Calu3 (cell line): ENCODE results near the gene VAC14. TPM values are rescaled to one million over a fixed set of nuclear protein-coding genes. Genes with fewer than 3 reads are reported as not detected.
A peak's percentile ranks its signal among the peaks of the same experiment; 100 is the strongest.
"Not testable (repeated sequence)": the region's sequence is repeated elsewhere in the genome, so short reads cannot be mapped to it uniquely, and the experiment has no call there.

ENCODE experiments used
- Bru-seq: library from RNA; stranded (reverse); fragments of 400-500 nt; gene quantifications from one replicate; lab custom pipeline; 2021; lab: Mats Ljungman, UMichigan
- BruChase-seq, 2 experiments: library from RNA; stranded (reverse); fragments of 400-500 nt; gene quantifications; one replicate each; lab custom pipeline; 2021; lab: Mats Ljungman, UMichigan
- BruUV-seq: library from RNA; stranded (reverse); fragments of 400-500 nt; replicated peaks from 2 replicates; lab custom pipeline; 2021; lab: Mats Ljungman, UMichigan
- CTCF ChIA-PET: fragments of 300-600 bp; sonication (Branson Sonifier 250); formaldehyde crosslinking; loops from one replicate; lab custom pipeline; 2022; ENCODE audit warnings: antibody characterized with exemption; lab: Charles Lee
- DNase-seq: peaks from one replicate; pipeline ENCODE4 v3.0.0; 2022
- H3K27ac Mint-ChIP-seq: one replicate; pipeline ENCODE4 v1.8.0; 2022; ENCODE audit warnings: mixed read lengths; ENCODE audit not compliant: unreplicated experiment
- H3K27me3 Mint-ChIP-seq: one replicate; pipeline ENCODE4 v1.8.0; 2022; ENCODE audit warnings: mixed read lengths; ENCODE audit not compliant: unreplicated experiment
- H3K36me3 Mint-ChIP-seq: one replicate; pipeline ENCODE4 v1.8.0; 2022; ENCODE audit warnings: mild to moderate bottlenecking, moderate library complexity, mixed read lengths; ENCODE audit not compliant: insufficient read depth, unreplicated experiment
- H3K4me1 Mint-ChIP-seq: one replicate; pipeline ENCODE4 v1.8.0; 2022; ENCODE audit warnings: mild to moderate bottlenecking, low read depth, mixed read lengths; ENCODE audit not compliant: unreplicated experiment
- H3K4me3 Mint-ChIP-seq: one replicate; pipeline ENCODE4 v1.8.0; 2022; ENCODE audit warnings: mild to moderate bottlenecking, low read depth, moderate library complexity, mixed read lengths; ENCODE audit not compliant: unreplicated experiment
- H3K9me3 Mint-ChIP-seq: one replicate; pipeline ENCODE4 v1.8.0; 2022; ENCODE audit warnings: low read depth, mixed read lengths; ENCODE audit not compliant: unreplicated experiment
- CTCF ChIP-seq: fragments of 200-600 bp; IDR thresholded peaks from one replicate; pipeline ENCODE4 v1.8.0; 2022; ENCODE audit warnings: antibody characterized with exemption; ENCODE audit not compliant: unreplicated experiment
- intact Hi-C: fragments of 100-400 bp; cut with micrococcal nuclease; formaldehyde crosslinking; loops from one replicate; pipeline ENCODE4 v1.10.0; 2022; ENCODE audit not compliant: unreplicated experiment
- long read RNA-seq: library from polyadenylated mRNA; stranded (forward); transcript quantifications from one replicate; pipeline ENCODE4 v2.0.0, GENCODE V29; 2022
- total RNA-seq: library from RNA; stranded (reverse); gene quantifications from 2 replicates; pipeline ENCODE4 v1.2.3, GENCODE V29; 2022

Gene VAC14
- total RNA-seq = 60.7 and 63.8 TPM in 2 replicates
- percentile 71 among the genes with signal in this experiment for Bru-seq, nascent RNA
- BruChase-seq, experiment 1, labeled RNA remaining after a 6-hour chase = percentile 72 among the genes with signal in this experiment
- percentile 75 among the genes with signal in this experiment for BruChase-seq, experiment 2, labeled RNA remaining after a 2-hour chase
- long read RNA-seq, transcript VAC14-212 (1 exons, 3,609 nt) = minor isoform, 8 of 80 reads
- long read RNA-seq, transcript VAC14-201 (19 exons, 3,099 nt) = major isoform, 51 of 80 reads
- long read RNA-seq, partial matches to known transcripts = 6 of 80 reads
- long read RNA-seq, other reads (novel, unspliced or antisense) = 14 of 80 reads

GRCh38 chr16:70800781-70801480, at the start of gene VAC14:
TSS of gene VAC14 (minus strand) at chr16:70801158. CDS start at chr16:70800900, 258 bp downstream.
- peaks cover 24% of the 10 kb centered on the region for H3K27me3 Mint-ChIP-seq
- no TSS peak for BruUV-seq
- peaks cover 22% of the 10 kb centered on the region for H3K4me1 Mint-ChIP-seq
- no peak for TF ChIP-seq CTCF
- CTCF ChIA-PET = interaction anchor here (0.6 kb wide), 1 partner anchor 231 kb away, joined by 4 read pairs; no protein-coding TSS in a partner anchor
- intact Hi-C loops = no loop called here
- DNase-seq = peak; percentile 99
- no peaks in the 10 kb centered on the region for H3K9me3 Mint-ChIP-seq
- peak within 1 kb of the TSS; percentile 89 for H3K27ac Mint-ChIP-seq
- peak within 1 kb of the TSS; percentile 92 for H3K4me3 Mint-ChIP-seq
- peaks cover 17% of the 10 kb centered on the region for H3K36me3 Mint-ChIP-seq

GRCh38 chr16:70823498-70824118, 22.6 kb upstream of the VAC14 start:
- H3K4me3 Mint-ChIP-seq, CTCF ChIA-PET, H3K27ac Mint-ChIP-seq, BruUV-seq, H3K27me3 Mint-ChIP-seq, DNase-seq, intact Hi-C loops, H3K9me3 Mint-ChIP-seq, H3K36me3 Mint-ChIP-seq, H3K4me1 Mint-ChIP-seq: not testable (repeated sequence)

- H3K9me3 Mint-ChIP-seq, H3K27me3 Mint-ChIP-seq, DNase-seq, intact Hi-C loops, H3K4me3 Mint-ChIP-seq, CTCF ChIA-PET, H3K4me1 Mint-ChIP-seq, H3K27ac Mint-ChIP-seq, BruUV-seq, H3K36me3 Mint-ChIP-seq: not testable (repeated sequence)
Measured at GRCh38 chr16:70822734-70823133, 21.8 kb upstream of the VAC14 start.

- CTCF ChIA-PET, DNase-seq, H3K27ac Mint-ChIP-seq, H3K4me3 Mint-ChIP-seq, H3K36me3 Mint-ChIP-seq, H3K4me1 Mint-ChIP-seq, H3K9me3 Mint-ChIP-seq, BruUV-seq, H3K27me3 Mint-ChIP-seq, intact Hi-C loops: not testable (repeated sequence)
Measured at GRCh38 chr16:70818088-70818487, 17.1 kb upstream of the VAC14 start.

GRCh38 chr16:70809392-70810060, 8.6 kb upstream of the VAC14 start:
- Mint-ChIP-seq H3K4me1 (no peaks in the 10 kb centered on the region), H3K4me3 (no peak overlapping the region), H3K27me3 (peaks cover 60% of the 10 kb centered on the region), H3K9me3 (no peaks in the 10 kb centered on the region), H3K27ac (no peak overlapping the region), H3K36me3 (no peaks in the 10 kb centered on the region)
- TF ChIP-seq CTCF = no peak
- intact Hi-C loops = no loop called here
- CTCF ChIA-PET = interaction anchor here (0.6 kb wide), 1 partner anchor 1099 kb away, joined by 3 read pairs; no protein-coding TSS in a partner anchor
- BruUV-seq = no TSS peak
- DNase-seq = no peak
